Breast epithelium (tissue), 4 donors: Measurements from ENCODE around the gene TRIP12. TPM values are rescaled to one million over a fixed set of nuclear protein-coding genes. Genes with fewer than 3 reads are reported as not detected.

ENCODE experiments used
- DNase-seq, 2 donors: peaks; one replicate each; pipeline ENCODE4 v3.0.0-alpha.2; 2019; ENCODE audit warnings: low spot score in 2 of 2
- H3K27ac ChIP-seq, 2 donors: fragments of 200-600 bp; sonication (generic) in 1 of 2; one replicate each; pipeline ENCODE4 v1.5.1; 2016 to 2019; ENCODE audit warnings: mild to moderate bottlenecking in 1 of 2
- H3K27me3 ChIP-seq, 2 donors: fragments of 200-600 bp; sonication (generic) in 1 of 2; one replicate each; pipeline versions ENCODE4 v1.5.1 to v1.6.0; 2017 to 2019; ENCODE audit warnings: control low read depth in 1 of 2, mild to moderate bottlenecking in 1 of 2
- H3K36me3 ChIP-seq: fragments of 200-600 bp; one replicate; pipeline ENCODE4 v1.5.1; 2019
- H3K4me1 ChIP-seq, 2 donors: fragments of 200-600 bp; sonication (generic); one replicate each; pipeline ENCODE4 v1.5.1; 2016 to 2019; ENCODE audit warnings: control low read depth in 1 of 2
- H3K4me3 ChIP-seq, 3 donors: fragments of 200-600 bp; sonication (generic); 1 replicate in 2 of 3; 2 replicates in 1 of 3; pipeline ENCODE4 v1.5.1; 2016 to 2019; ENCODE audit warnings: mild to moderate bottlenecking in 3 of 3, moderate library complexity in 2 of 3
- H3K9me3 ChIP-seq, 2 donors: fragments of 200-600 bp; sonication (generic) in 1 of 2; one replicate each; pipeline ENCODE4 v1.5.1; 2016 to 2019; ENCODE audit warnings: control low read depth in 1 of 2
- CTCF ChIP-seq, 3 donors: fragments of 450-650 bp; IDR thresholded peaks; one replicate each; pipeline ENCODE4 v1.5.1; 2016 to 2017; ENCODE audit warnings: antibody characterized with exemption in 3 of 3, mild to moderate bottlenecking in 3 of 3, moderate library complexity in 3 of 3
- POLR2A ChIP-seq: fragments of 450-650 bp; IDR thresholded peaks from one replicate; pipeline ENCODE4 v1.6.1; 2016; ENCODE audit warnings: antibody characterized with exemption, mild to moderate bottlenecking, moderate library complexity
- POLR2AphosphoS5 ChIP-seq, 3 donors: sonication (generic); formaldehyde crosslinking; IDR thresholded peaks; one replicate each; pipeline ENCODE4 v1.6.1; 2017; ENCODE audit warnings: antibody characterized with exemption in 3 of 3
- intact Hi-C: fragments of 100-400 bp; cut with DNase I; formaldehyde crosslinking; loops from one replicate; pipeline ENCODE4 v1.15.1; 2023; ENCODE audit warnings: low total_unique reads
- total RNA-seq, 3 donors: library from RNA; depleted of rRNA; stranded (reverse); fragments of >200 nt; gene quantifications; one replicate each; pipeline ENCODE4 v1.1.0, GENCODE V29; 2016

TRIP12 gene
- total RNA-seq, 3 donors from 2014 or later, result 233 to 251 (median 247) TPM

GRCh38 chr2:229899604-229900003 lies 22.2 kb downstream of the TRIP12 start:
- Histone ChIP-seq H3K27me3 (no peaks in the 10 kb centered on the region), H3K4me3 (no peak overlapping the region), H3K4me1 (no peaks in the 10 kb centered on the region), H3K9me3 (no peaks in the 10 kb centered on the region), H3K36me3 (no peaks in the 10 kb centered on the region), H3K27ac (no peak overlapping the region)
- intact Hi-C loops, result no loop called here
- no peak for TF ChIP-seq POLR2A
- TF ChIP-seq POLR2AphosphoS5 (IDR thresholded peaks at IDR 0.05), result no peak
- no peak for TF ChIP-seq CTCF (IDR thresholded peaks at IDR 0.05)
- no peak for DNase-seq

- Histone ChIP-seq H3K4me3 (no peak overlapping the region), H3K9me3 (no peaks in the 10 kb centered on the region), H3K4me1 (no peaks in the 10 kb centered on the region), H3K27me3 (no peaks in the 10 kb centered on the region), H3K27ac (no peak overlapping the region), H3K36me3 (no peaks in the 10 kb centered on the region)
- TF ChIP-seq POLR2AphosphoS5 (IDR thresholded peaks at IDR 0.05), result no peak
- no peak for TF ChIP-seq CTCF (IDR thresholded peaks at IDR 0.05)
- TF ChIP-seq POLR2A, result no peak
- no peak for DNase-seq
- intact Hi-C loops, result no loop called here
These were observed 25.0 kb downstream of the TRIP12 start for GRCh38 chr2:229896857-229897256.

GRCh38 chr2:229889023-229889422 lies 32.8 kb downstream of the TRIP12 start:
- intact Hi-C loops, result no loop called here
- DNase-seq, result no peak
- H3K36me3 ChIP-seq, result no peaks in the 10 kb centered on the region
- no peaks in the 10 kb centered on the region for H3K27me3 ChIP-seq
- H3K9me3 ChIP-seq, result no peaks in the 10 kb centered on the region
- no peak overlapping the region for H3K4me3 ChIP-seq
- no peak overlapping the region for H3K27ac ChIP-seq
- H3K4me1 ChIP-seq, result no peaks in the 10 kb centered on the region
- no peak for TF ChIP-seq POLR2AphosphoS5 (IDR thresholded peaks at IDR 0.05)
- no peak for TF ChIP-seq POLR2A
- no peak for TF ChIP-seq CTCF (IDR thresholded peaks at IDR 0.05)

- no peak overlapping the region for H3K4me3 ChIP-seq
- H3K27ac ChIP-seq, result no peak overlapping the region
- no peaks in the 10 kb centered on the region for H3K27me3 ChIP-seq
- no peaks in the 10 kb centered on the region for H3K9me3 ChIP-seq
- H3K4me1 ChIP-seq, result no peaks in the 10 kb centered on the region
- DNase-seq, result no peak
- TF ChIP-seq CTCF (IDR thresholded peaks at IDR 0.05), result no peak
- no peak for TF ChIP-seq POLR2A
- TF ChIP-seq POLR2AphosphoS5 (IDR thresholded peaks at IDR 0.05), result no peak
- no peaks in the 10 kb centered on the region for H3K36me3 ChIP-seq
- intact Hi-C loops, result no loop called here
These were observed 33.8 kb downstream of the TRIP12 start for GRCh38 chr2:229888031-229888430.

- Histone ChIP-seq H3K36me3 (no peaks in the 10 kb centered on the region), H3K27me3 (no peaks in the 10 kb centered on the region), H3K27ac (no peak overlapping the region), H3K4me1 (no peaks in the 10 kb centered on the region), H3K4me3 (no peak overlapping the region), H3K9me3 (no peaks in the 10 kb centered on the region)
- intact Hi-C loops, result no loop called here
- DNase-seq, result no peak
- TF ChIP-seq POLR2A, result no peak
- TF ChIP-seq POLR2AphosphoS5 (IDR thresholded peaks at IDR 0.05), result no peak
- no peak for TF ChIP-seq CTCF (IDR thresholded peaks at IDR 0.05)
These were observed 34.4 kb downstream of the TRIP12 start for GRCh38 chr2:229887441-229887840.
